AML-193 (cell line): ENCODE measurements around the gene CRISP1.
"Not testable (repeated sequence)": the region's sequence is repeated elsewhere in the genome, so short reads cannot be mapped to it uniquely, and the experiment has no call there.

ENCODE experiments used
- DNase-seq, 2 experiments: peaks; one replicate each; lab custom pipeline; 2025; lab: John Stamatoyannopoulos, UW

Gene CRISP1

GRCh38 chr6:49841424-49841823 is 24.9 kb downstream of the CRISP1 start:
- DNase-seq = no peak

GRCh38 chr6:49839957-49840356 is 26.4 kb downstream of the CRISP1 start:
- no peak for DNase-seq

- DNase-seq = no peak
These were observed 27.2 kb downstream of the CRISP1 start for GRCh38 chr6:49839162-49839561.

GRCh38 chr6:49835140-49835539 is 31.2 kb downstream of the CRISP1 start:
- no peak for DNase-seq

GRCh38 chr6:49833386-49833785 is 32.9 kb downstream of the CRISP1 start:
- no peak for DNase-seq

- DNase-seq = no peak
These were observed 39.5 kb downstream of the CRISP1 start for GRCh38 chr6:49826743-49827406.

GRCh38 chr6:49815166-49815565 is 51.2 kb downstream of the CRISP1 start:
- no peak for DNase-seq

- no peak for DNase-seq
These were observed 53.1 kb downstream of the CRISP1 start for GRCh38 chr6:49813248-49813647.

- DNase-seq = no peak
These were observed 60.2 kb downstream of the CRISP1 start for GRCh38 chr6:49806145-49806544.

- no peak for DNase-seq
These were observed 61.1 kb downstream of the CRISP1 start for GRCh38 chr6:49805246-49805645.

- no peak for DNase-seq
These were observed 64.8 kb downstream of the CRISP1 start for GRCh38 chr6:49801525-49801924.

- DNase-seq = no peak
These were observed 67.2 kb downstream of the CRISP1 start for GRCh38 chr6:49799090-49799489.

GRCh38 chr6:49796842-49797455 is 69.4 kb downstream of the CRISP1 start:
- not testable (repeated sequence) for DNase-seq

- DNase-seq = no peak
These were observed 76.0 kb downstream of the CRISP1 start for GRCh38 chr6:49790341-49790740.

- no peak for DNase-seq
These were observed 79.2 kb downstream of the CRISP1 start, which contains the start of gene PGK2 for GRCh38 chr6:49787176-49787575. Gene PGK2, minus strand, starts transcription at chr6:49787285. Its CDS starts 98 bp downstream, at chr6:49787187.

GRCh38 chr6:49784272-49784671 is 82.1 kb downstream of the CRISP1 start:
- DNase-seq = no peak
